Stomach (tissue), 9 donors: ENCODE measurements around the gene EFCAB5. TPM values are rescaled to one million over a fixed set of nuclear protein-coding genes. Genes with fewer than 3 reads are reported as not detected.
"Not testable (repeated sequence)": the region's sequence is repeated elsewhere in the genome, so short reads cannot be mapped to it uniquely, and the experiment has no call there.

Experiments used
- DNase-seq, 2 donors: peaks; one replicate each; pipeline versions ENCODE4 v3.0.0 to v3.0.0-alpha.2; 2013 to 2019
- H3K27ac ChIP-seq, 5 donors: fragments of 200-600 bp in 4 of 5; sonication (generic) in 4 of 5; one replicate each; pipeline ENCODE4 v1.5.1; 2013 to 2019; ENCODE audit warnings: mild to moderate bottlenecking in 1 of 5, moderate library complexity in 1 of 5
- H3K27me3 ChIP-seq, 3 donors: fragments of 200-600 bp; sonication (generic); one replicate each; pipeline ENCODE4 v1.5.1; 2017 to 2019; ENCODE audit warnings: mixed run types in 1 of 3
- H3K36me3 ChIP-seq, 4 donors: fragments of 200-600 bp; sonication (generic); 1 replicate in 3 of 4; 2 replicates in 1 of 4; pipeline ENCODE4 v1.5.1; 2016 to 2019
- H3K4me1 ChIP-seq, 4 donors: fragments of 200-600 bp; sonication (generic); one replicate each; pipeline ENCODE4 v1.5.1; 2016 to 2019
- H3K4me3 ChIP-seq, 4 donors: fragments of 200-600 bp; sonication (generic) in 3 of 4; one replicate each; pipeline ENCODE4 v1.5.1; 2016 to 2019; ENCODE audit warnings: mild to moderate bottlenecking in 1 of 4
- H3K9me3 ChIP-seq, 4 donors: fragments of 200-600 bp; sonication (generic); one replicate each; pipeline ENCODE4 v1.5.1; 2016 to 2019
- EP300 ChIP-seq: sonication (generic); formaldehyde crosslinking; IDR thresholded peaks from one replicate; pipeline ENCODE4 v1.6.1; 2017; ENCODE audit warnings: antibody characterized with exemption
- POLR2A ChIP-seq, 4 donors: fragments of 450-650 bp; IDR thresholded peaks; one replicate each; pipeline ENCODE4 v1.6.1; 2016; ENCODE audit warnings: antibody characterized with exemption in 4 of 4, control low read depth in 2 of 4, mild to moderate bottlenecking in 1 of 4, moderate library complexity in 1 of 4
- POLR2AphosphoS5 ChIP-seq, 3 donors: sonication (generic); formaldehyde crosslinking; IDR thresholded peaks; one replicate each; pipeline ENCODE4 v1.6.1; 2016; ENCODE audit warnings: antibody characterized with exemption in 3 of 3
- WGBS, 5 donors: extraction: QIAGEN DNeasy Blood & Tissue Kit in 3 of 5; methylation state at CpG; one replicate each; pipeline versions ENCODE4 v1.1.5 to v1.1.7; 2013 to 2018; 5-methylcytosine and 5-hydroxymethylcytosine counted together
- intact Hi-C: fragments of 100-400 bp; cut with DNase I; formaldehyde crosslinking; loops from one replicate; pipeline ENCODE4 v1.15.1; 2023; ENCODE audit warnings: low total_unique reads
- polyA plus RNA-seq, 3 donors: library from polyadenylated mRNA; stranded (reverse); fragments of 200-250 nt; gene quantifications; one replicate each; pipeline ENCODE4 v1.2.3, GENCODE V29; 2013
- total RNA-seq, 5 donors: library from RNA; depleted of rRNA; stranded (reverse); fragments of >200 nt; gene quantifications; one replicate each; pipeline versions ENCODE4 v1.1.0 to v1.2.3, GENCODE V29; 2014 to 2016
- TF ChIP-seq, protein P1 (sequence below), 7 experiments: fragments of 450-650 bp in 4 of 7; fragments of 200-600 bp in 3 of 7; sonication (generic) in 3 of 7; IDR thresholded peaks; one replicate each; pipeline ENCODE4 v1.5.1; 2016 to 2019; ENCODE audit warnings: antibody characterized with exemption in 7 of 7, control low read depth in 2 of 7, mild to moderate bottlenecking in 1 of 7
- donor health status: healthy with polysubstance abuse.
- donor health status: Bipolar disorder and iron deficiency.
- donor health status: healthy.

The EFCAB5 gene
- total and polyA plus RNA-seq, 8 donors, result 0.05 to 2.8 (median 1.4) TPM; not detected in 4

DNA sequence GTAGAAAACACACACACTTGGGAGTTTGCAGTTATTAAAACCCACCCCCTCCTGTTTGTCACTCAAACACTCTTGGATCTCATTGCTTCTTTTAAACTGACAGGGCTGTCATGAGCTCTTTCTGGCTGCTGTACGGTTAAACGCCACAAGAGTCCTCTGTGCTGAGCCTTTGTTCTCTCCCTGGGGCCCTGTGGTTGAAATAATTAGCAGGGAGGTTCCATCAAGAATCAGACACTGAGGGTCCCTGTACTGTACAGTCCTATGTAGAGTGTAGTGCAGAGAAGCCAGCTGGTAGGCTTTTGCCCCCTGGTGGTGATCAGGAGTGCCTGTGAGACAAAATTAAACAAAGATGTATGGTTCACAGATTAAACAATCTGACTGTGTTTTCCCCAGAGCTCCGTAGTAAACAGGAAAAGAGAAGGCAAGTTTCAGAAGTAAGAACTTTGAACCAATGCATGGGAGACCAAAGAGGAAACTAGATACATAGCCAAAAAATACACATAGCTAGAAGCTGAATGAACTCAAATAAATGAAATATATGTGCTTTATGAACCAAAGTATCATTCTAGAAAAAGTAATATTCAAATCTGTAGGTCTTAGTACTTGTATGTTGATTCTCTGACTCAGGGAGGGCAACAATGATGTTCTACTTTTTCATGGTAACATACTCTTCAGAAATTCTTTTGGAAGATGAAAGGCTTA is 10.1 kb upstream of the EFCAB5 start:
- Histone ChIP-seq H3K4me1 (peaks cover 18 to 40% (median 30%) of the 10 kb centered on the region in 4 donors), H3K27me3 (no peaks in the 10 kb centered on the region), H3K27ac (peak overlapping the region; percentile 16 to 97 (median 96)), H3K4me3 (peak overlapping the region; percentile 75 to 97 (median 94)), H3K9me3 (no peaks in the 10 kb centered on the region), H3K36me3 (no peaks in the 10 kb centered on the region)
- WGBS, 5 donors, result 0 to 1% (median 0%) methylated on average over 3 of the region's 3 CpGs
- intact Hi-C loops, result loop anchor here (5.0 kb wide), 1 partner anchor 124 kb away; no protein-coding TSS in a partner anchor
- peak; percentile 69 to 93 for DNase-seq
- TF ChIP-seq EP300 (no peak), POLR2A (IDR thresholded peaks at IDR 0.05) (no peak), POLR2AphosphoS5 (IDR thresholded peaks at IDR 0.05) (peak in 1 of 3 donors; percentile 45)
- TF ChIP-seq, protein P1, sequence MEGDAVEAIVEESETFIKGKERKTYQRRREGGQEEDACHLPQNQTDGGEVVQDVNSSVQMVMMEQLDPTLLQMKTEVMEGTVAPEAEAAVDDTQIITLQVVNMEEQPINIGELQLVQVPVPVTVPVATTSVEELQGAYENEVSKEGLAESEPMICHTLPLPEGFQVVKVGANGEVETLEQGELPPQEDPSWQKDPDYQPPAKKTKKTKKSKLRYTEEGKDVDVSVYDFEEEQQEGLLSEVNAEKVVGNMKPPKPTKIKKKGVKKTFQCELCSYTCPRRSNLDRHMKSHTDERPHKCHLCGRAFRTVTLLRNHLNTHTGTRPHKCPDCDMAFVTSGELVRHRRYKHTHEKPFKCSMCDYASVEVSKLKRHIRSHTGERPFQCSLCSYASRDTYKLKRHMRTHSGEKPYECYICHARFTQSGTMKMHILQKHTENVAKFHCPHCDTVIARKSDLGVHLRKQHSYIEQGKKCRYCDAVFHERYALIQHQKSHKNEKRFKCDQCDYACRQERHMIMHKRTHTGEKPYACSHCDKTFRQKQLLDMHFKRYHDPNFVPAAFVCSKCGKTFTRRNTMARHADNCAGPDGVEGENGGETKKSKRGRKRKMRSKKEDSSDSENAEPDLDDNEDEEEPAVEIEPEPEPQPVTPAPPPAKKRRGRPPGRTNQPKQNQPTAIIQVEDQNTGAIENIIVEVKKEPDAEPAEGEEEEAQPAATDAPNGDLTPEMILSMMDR (IDR thresholded peaks at IDR 0.05), result peak in 6 of 7 experiments; percentile 41 to 90 (median 82)

DNA sequence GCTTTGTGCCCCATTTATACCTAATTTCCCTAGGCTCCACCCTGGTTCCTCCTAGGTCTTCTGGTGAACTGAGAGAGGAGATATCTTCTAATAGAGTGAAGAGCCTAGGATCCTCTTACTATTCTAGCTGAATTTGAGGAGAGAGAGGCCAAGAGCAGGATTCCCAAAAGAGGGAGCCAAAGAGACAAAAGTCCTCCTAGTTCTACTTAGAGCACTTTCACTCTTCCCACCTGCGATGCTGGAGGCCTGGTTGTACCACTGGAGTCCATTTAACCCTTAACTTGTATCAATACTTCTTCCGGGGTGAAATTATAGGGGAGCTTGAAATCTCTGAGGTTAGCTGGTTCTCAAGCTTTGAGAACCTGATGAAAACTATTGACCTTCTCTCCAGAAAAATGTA is 8.1 kb upstream of the EFCAB5 start:
- peaks cover 12 to 22% (median 18%) of the 10 kb centered on the region in 4 donors for H3K4me1 ChIP-seq
- no peak overlapping the region for H3K27ac ChIP-seq
- DNase-seq, result peak in 1 of 2 donors; percentile 38
- H3K4me3 ChIP-seq, result no peak overlapping the region
- intact Hi-C loops, result loop anchor here (5.0 kb wide), 1 partner anchor 126 kb away; no protein-coding TSS in a partner anchor
- H3K9me3 ChIP-seq, result no peaks in the 10 kb centered on the region
- H3K27me3 ChIP-seq, result no peaks in the 10 kb centered on the region
- H3K36me3 ChIP-seq, result no peaks in the 10 kb centered on the region
- 33 to 42% (median 38%) methylated on average over 2 of the region's 2 CpGs for WGBS, 5 donors
- no peak for TF ChIP-seq EP300

DNA sequence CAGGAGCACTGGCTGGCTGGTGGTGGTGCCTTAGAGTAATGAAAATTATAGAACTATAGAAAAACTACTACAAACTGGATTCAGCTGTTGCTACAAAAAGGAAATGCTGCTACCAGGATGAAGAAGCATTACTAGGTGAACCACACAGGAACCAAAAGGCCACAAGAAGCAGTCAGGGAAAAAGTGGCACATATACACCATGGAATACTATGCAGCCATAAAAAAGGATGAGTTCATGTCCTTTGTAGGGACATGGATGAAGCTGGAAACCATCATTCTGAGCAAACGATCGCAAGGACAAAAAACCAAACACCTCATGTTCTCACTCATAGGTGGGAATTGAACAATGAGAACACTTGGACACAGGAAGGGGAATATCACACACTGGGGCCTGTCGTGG is 5.5 kb upstream of the EFCAB5 start:
- 88 to 96% (median 91%) methylated on average over 3 of the region's 3 CpGs for WGBS, 5 donors
- intact Hi-C loops, result not testable (repeated sequence)

DNA sequence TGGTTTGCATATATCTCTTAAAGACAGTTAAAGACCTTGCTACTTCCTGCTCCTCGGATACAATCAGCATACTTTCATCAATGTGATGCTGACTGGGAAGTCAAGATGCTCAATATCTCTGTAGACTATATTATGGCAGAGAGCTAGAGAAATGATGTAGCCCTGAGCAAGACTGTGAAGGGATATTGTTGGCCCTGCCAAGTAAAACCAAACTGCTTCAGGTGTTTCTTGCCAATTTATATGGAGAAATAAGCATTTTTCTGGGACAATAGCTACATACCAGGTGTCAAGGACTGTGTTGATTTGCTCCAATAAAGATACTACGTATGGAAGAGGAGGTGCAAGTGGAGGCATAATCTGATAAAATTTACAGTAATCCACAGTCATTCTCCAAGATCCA is 4.7 kb upstream of the EFCAB5 start:
- H3K4me1 ChIP-seq, result peaks cover 0 to 3% (median under 1%) of the 10 kb centered on the region in 4 donors
- intact Hi-C loops, result no loop called here
- no peak overlapping the region for H3K27ac ChIP-seq
- no peaks in the 10 kb centered on the region for H3K27me3 ChIP-seq
- no peaks in the 10 kb centered on the region for H3K9me3 ChIP-seq
- 69 to 88% (median 78%) methylated on average over 2 of the region's 2 CpGs for WGBS, 5 donors
- no peaks in the 10 kb centered on the region for H3K36me3 ChIP-seq
- no peak overlapping the region for H3K4me3 ChIP-seq
- DNase-seq, result no peak
- TF ChIP-seq, protein P1 (IDR thresholded peaks at IDR 0.05), result no peak
- TF ChIP-seq POLR2AphosphoS5 (IDR thresholded peaks at IDR 0.05), result no peak
- no peak for TF ChIP-seq POLR2A (IDR thresholded peaks at IDR 0.05)
- TF ChIP-seq EP300, result no peak

More for the DNA sequence above, 5.5 kb upstream of the EFCAB5 start:
- not testable (repeated sequence) for H3K36me3 ChIP-seq, H3K9me3 ChIP-seq, H3K27me3 ChIP-seq, H3K4me3 ChIP-seq, DNase-seq, H3K27ac ChIP-seq
- H3K4me1 ChIP-seq, result peaks cover 4 to 12% (median 8%) of the 10 kb centered on the region in 4 donors

DNA sequence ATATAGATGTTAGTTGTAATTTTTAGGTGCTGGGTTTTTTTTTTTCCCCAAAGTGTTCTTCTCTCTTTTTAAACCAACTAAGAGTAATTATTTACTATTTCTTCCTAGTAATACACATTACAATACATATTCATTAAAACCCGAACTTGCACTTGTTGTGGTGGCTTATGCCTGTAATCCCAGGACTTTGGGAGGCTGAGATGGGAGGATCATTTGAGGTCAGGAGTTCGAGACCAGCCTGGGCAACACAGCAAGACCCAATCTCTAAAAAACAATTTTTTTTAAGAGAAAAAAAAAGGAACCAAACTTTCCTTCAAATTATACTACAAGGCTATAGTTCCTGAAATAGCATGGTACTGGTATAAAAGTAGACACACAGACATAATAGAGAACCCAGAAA is 3.8 kb downstream of the EFCAB5 start:
- no peak for TF ChIP-seq POLR2AphosphoS5 (IDR thresholded peaks at IDR 0.05)
- Histone ChIP-seq H3K4me3 (no peak overlapping the region), H3K36me3 (no peaks in the 10 kb centered on the region), H3K27ac (no peak overlapping the region), H3K4me1 (no peaks in the 10 kb centered on the region), H3K9me3 (no peaks in the 10 kb centered on the region), H3K27me3 (no peaks in the 10 kb centered on the region)
- DNase-seq, result no peak
- intact Hi-C loops, result no loop called here
- WGBS, 5 donors, result 85 to 97% (median 90%) methylated on average over 2 of the region's 2 CpGs
